RWPE1 (cell line): ENCODE results near the gene ST7.
"Not testable (repeated sequence)": the region's sequence is repeated elsewhere in the genome, so short reads cannot be mapped to it uniquely, and the experiment has no call there.

Source experiments
- CTCF ChIA-PET: fragments of 350-600 bp; sonication (Branson Sonifier 250); formaldehyde crosslinking; extraction: SDS; loops from one replicate; lab custom pipeline; 2021; lab: Yijun Ruan, JAX
- POLR2A ChIA-PET: fragments of 400-600 bp; formaldehyde crosslinking; extraction: SDS; loops from one replicate; lab custom pipeline; 2020; ENCODE audit warnings: antibody characterized with exemption; ENCODE audit not compliant: low non-redundant PET; lab: Yijun Ruan, JAX
- DNase-seq: peaks from one replicate; pipeline ENCODE4 v3.0.0; 2012; ENCODE audit warnings: low spot score
- H3K27ac ChIP-seq: fragments of 450-650 bp; 2 replicates; pipeline ENCODE4 v1.5.1; 2017
- TF ChIP-seq, protein P1 (sequence below): fragments of 450-650 bp; conservative IDR thresholded peaks from 2 replicates; pipeline ENCODE4 v1.5.1; 2017; ENCODE audit warnings: low read depth, mild to moderate bottlenecking

ST7 gene

DNA sequence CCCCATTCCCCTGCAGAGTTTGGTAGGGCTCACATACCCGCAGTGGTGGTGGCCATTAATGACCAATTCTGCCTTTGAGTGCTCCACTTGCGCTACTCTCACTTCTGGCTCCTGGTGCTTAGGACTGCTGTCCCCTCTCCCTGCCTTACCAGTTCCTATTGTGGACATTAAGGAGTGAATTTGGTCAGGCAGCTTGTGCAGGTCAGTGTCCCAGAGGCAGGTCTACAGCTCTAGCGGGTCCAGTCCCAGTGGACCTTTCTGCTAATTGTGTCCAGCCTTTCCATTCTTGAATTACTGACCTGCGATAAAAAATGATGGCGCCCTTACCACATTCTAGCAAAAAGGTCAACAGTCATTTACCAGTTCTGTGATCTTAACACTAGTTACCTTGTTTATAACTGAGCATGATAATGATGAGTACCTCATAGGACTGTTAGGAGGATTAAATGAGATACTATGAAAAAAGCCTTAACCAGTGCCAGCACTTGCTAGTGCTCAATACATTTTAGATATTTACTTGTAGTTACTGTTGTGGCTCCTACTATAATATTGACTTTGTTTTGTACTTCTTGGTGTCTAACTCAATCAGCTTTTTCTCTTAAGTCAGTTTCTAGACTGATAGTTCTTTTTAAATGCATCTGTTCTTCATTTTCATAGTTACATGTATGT is 14.1 kb downstream of the ST7 start:
- CTCF ChIA-PET: interaction anchor here (0.8 kb wide), 1 partner anchor 21 kb away, joined by 3 read pairs; no protein-coding TSS in a partner anchor
- POLR2A ChIA-PET: no interaction called here
- TF ChIP-seq, protein P1, sequence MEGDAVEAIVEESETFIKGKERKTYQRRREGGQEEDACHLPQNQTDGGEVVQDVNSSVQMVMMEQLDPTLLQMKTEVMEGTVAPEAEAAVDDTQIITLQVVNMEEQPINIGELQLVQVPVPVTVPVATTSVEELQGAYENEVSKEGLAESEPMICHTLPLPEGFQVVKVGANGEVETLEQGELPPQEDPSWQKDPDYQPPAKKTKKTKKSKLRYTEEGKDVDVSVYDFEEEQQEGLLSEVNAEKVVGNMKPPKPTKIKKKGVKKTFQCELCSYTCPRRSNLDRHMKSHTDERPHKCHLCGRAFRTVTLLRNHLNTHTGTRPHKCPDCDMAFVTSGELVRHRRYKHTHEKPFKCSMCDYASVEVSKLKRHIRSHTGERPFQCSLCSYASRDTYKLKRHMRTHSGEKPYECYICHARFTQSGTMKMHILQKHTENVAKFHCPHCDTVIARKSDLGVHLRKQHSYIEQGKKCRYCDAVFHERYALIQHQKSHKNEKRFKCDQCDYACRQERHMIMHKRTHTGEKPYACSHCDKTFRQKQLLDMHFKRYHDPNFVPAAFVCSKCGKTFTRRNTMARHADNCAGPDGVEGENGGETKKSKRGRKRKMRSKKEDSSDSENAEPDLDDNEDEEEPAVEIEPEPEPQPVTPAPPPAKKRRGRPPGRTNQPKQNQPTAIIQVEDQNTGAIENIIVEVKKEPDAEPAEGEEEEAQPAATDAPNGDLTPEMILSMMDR: no peak

DNA sequence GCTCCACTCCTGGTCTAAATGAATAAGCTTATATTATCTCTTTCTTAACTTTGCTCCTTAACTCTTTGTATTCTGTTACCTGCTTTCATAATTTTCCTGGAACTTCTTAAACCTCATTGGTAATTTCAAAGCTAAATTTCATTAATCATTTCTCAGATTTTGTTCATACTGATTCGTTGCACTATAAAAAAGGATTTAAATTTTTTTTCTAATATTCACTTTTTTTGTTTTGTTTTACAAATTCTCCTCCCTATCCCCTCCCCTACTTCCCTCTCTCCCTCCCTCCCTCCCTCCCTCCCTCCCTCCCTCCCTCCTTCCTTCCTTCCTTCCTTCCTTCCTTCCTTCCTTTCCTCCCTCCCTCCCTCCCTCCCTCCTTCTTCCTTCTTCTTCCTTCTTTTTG is 14.7 kb downstream of the ST7 start:
- DNase-seq: no peak
- TF ChIP-seq, protein P1: no peak
- POLR2A ChIA-PET: no interaction called here
- no peak overlapping the region for H3K27ac ChIP-seq
- CTCF ChIA-PET: interaction anchor here (0.8 kb wide), 1 partner anchor 21 kb away, joined by 3 read pairs; no protein-coding TSS in a partner anchor

More for the DNA sequence above, 14.1 kb downstream of the ST7 start:
- DNase-seq: no peak
- no peak overlapping the region for H3K27ac ChIP-seq

DNA sequence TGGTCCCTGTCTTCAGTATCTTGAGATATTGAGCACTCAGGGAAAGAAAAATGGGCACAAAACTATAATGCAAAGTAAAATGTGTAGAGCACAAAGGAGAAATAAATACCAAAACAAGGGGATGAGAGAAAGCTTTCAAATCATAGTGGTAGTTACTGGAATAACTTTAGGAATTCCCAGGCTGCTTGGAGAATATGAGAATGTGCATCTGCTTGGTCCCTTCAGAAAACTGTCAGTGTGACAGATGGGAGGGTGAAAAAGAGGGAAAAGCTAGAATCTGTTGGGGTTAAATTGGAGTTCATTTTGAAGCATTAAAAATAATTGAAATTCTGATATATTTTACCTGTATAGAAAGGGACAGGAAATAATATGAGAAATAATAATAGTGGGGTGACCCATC is 15.3 kb downstream of the ST7 start:
- ChIA-PET POLR2A (no interaction called here), CTCF (no interaction called here)
- no peak for DNase-seq
- H3K27ac ChIP-seq: no peak overlapping the region
- TF ChIP-seq, protein P1: no peak

DNA sequence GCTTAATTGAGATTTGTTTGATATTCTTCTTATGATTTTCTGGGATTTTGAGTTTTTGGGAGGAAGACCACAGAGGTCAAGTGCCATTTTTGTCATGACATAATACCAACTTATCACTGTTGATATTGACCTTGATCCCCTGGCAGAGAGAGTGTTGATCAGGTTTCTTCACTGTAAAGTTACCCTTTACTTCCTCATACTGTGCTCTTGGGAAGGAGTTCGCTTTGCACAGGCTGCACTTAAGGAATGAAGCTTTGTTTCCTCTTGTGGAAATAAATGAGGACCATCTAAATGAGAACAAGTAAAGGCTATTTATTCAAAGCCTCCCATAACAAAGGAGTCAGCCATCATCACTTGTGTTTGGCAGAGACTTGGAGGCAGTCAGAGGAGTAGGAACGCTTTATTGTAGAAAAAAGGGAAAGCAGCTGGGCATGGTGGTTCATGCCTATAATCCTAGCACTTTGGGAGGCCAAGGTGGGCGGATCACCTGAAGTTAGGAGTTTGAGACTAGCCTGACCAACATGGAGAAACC is 16.1 kb downstream of the ST7 start:
- ChIA-PET POLR2A (no interaction called here), CTCF (no interaction called here)
- H3K27ac ChIP-seq: no peak overlapping the region
- no peak for DNase-seq
- TF ChIP-seq, protein P1: no peak

DNA sequence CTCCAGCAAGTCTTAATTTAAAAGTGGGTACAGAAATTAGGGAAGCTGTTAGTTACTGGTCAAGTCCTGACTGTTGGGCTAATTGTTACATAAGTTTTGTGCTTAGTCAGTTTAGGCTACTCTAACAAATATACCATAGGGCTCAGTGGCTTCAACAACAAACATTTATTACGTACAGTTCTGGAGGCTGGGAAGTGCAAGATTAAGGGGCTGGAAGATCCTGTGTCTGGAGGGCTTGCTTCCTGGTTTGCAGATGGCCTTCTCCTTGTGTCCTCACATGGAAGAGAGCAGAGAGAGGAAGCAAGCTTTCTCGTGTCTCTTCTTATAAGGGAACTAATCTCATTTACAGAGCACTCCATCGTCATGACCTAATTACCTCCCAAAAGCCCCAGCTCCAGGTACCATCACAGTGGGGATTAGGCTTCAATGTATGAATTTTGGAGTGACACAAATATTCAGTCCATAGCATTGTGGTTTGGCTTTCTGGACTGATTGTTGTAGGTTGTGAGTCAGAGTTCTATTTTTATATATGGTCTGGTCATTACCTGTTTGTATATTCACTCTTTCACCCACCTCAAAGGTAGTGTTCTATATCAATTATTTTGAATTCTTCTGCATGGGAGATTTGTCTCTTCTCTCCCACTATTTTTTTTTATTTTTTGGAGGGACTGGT is 17.1 kb downstream of the ST7 start:
- DNase-seq: no peak
- POLR2A ChIA-PET: no interaction called here
- H3K27ac ChIP-seq: no peak overlapping the region
- TF ChIP-seq, protein P1: no peak
- CTCF ChIA-PET: no interaction called here

DNA sequence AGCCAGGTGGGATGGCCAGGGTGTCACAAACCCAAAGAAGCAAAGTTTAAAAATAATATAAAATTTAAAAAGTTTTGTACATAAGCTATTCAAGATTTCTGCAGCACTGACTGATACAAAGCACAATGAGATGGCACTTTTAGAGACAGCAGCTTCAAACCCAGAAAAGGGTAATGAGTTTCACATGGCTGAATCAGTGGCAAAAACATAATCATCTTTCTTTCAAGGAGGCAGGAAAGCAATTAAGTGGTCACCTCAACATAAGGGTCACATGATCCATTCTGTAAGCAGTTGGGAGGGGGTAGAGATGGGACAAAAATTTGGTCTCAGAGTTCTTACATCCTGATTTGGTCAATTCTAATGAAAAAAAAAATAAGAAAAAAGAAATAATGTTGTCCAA is 17.9 kb downstream of the ST7 start:
- POLR2A ChIA-PET, DNase-seq, H3K27ac ChIP-seq, CTCF ChIA-PET: not testable (repeated sequence)

DNA sequence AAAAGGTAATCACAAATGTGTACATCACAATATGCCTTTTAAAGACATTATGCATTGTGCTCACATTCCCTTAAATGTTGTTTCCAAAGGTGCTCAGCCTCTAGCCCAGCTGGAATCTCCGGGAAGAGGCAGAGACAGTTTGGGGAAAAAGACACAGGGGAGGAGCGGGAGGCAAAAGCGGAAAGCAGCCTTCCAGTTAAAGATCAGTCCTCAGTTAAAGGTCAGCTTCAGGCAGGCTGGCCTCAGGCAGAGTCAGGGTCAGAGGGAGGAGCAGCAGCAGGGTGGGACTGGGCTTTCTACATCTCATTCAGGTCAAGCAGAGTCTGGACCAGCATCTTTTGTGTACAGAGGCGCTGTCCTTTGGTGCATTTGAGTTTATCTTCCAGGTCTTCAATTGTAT is 18.6 kb downstream of the ST7 start:
- DNase-seq: no peak
- ChIA-PET CTCF (interaction anchor here (1.0 kb wide), 1 partner anchor 13 kb away, joined by 4 read pairs; no protein-coding TSS in a partner anchor), POLR2A (no interaction called here)
- TF ChIP-seq, protein P1: no peak
- H3K27ac ChIP-seq: no peak overlapping the region

DNA sequence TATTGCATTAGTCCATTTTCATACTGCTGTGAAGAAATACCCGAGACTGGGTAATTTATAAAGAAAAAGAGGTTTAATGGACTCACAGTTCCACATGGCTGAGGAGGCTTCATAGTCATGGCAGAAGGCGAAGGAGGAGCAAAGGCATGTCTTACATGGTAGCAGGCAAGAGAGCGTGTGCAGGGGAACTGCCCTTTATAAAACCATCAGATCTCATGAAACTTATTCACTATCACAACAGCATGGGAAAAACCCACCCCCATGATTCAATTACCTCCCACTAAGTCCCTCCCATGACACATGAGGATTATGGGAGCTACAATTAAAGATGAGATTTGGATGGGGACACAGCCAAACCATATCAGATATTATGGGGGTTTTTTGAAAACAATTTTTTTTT is 21.7 kb downstream of the ST7 start:
- DNase-seq, CTCF ChIA-PET, H3K27ac ChIP-seq: not testable (repeated sequence)
- POLR2A ChIA-PET: interaction anchor here (0.7 kb wide), 1 partner anchor 1164 kb away, joined by 3 read pairs; no protein-coding TSS in a partner anchor
